ENCODE results near the gene MPI. TPM values are rescaled to one million over a fixed set of nuclear protein-coding genes. Genes with fewer than 3 reads are reported as not detected.

Gene MPI
- total and polyA plus RNA-seq, 2 donors (not counting 1 experiment from before 2014, with no cell fraction given): 50.7 to 65.0 TPM

DNA sequence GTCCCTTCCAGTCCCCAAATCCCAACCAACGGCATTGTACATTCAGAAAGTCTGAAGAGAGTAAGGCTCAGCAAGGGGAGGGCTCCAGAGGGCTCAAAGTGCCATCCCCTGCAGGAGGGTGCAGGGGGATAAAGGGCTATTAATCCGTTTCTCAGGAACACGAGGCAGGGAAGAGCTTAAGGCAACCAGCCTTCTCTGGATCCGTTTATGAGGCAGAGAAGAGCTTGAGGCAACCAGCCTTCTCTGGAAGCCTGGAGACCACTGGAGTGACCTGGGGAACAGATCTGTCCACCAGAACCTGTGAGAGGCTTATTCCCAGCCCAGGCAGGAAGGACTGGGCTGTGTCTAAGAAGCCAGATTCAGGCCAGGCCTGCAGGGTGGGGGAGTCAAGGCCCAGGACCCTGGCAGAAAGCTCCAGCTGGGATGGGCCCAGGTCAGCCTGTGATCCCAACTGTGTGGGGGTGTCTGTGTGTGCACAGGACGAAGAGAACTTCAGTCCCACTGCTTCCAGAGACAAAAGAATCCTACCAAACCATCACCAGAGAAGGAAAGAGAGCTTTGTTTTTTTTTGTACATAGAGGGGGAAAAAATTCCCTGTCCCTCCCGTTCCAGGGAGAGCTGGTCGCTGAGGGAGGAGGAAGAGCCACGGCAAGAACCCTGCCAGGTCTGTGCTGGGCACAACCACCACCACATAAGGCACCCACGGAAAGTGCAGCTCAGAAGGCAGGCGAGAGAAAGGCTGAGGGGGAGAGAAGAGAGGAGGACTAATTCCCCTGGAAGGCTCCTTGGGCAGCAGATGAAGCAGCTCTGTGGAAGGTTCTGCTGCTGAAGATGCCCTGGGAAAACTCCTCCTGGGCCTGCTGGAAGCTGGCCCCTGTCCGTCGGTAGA is 45.3 kb upstream of the MPI start:
- no peak overlapping the region for H2AFZ ChIP-seq (ENCODE audit: low read length)
- H3K79me2 ChIP-seq (ENCODE audit: control insufficient read depth, insufficient read depth, low read length): no peaks in the 10 kb centered on the region
- no peaks in the 10 kb centered on the region for H4K20me1 ChIP-seq (ENCODE audit: control insufficient read depth, extremely low read depth, insufficient read depth, low read length)
- no peak for DNase-seq (ENCODE audit: low read depth in 2 of 2)
- TF ChIP-seq EZH2 (IDR thresholded peaks at IDR 0.05; ENCODE audit: low read length, missing control alignments): no peak
- TF ChIP-seq, protein P1, sequence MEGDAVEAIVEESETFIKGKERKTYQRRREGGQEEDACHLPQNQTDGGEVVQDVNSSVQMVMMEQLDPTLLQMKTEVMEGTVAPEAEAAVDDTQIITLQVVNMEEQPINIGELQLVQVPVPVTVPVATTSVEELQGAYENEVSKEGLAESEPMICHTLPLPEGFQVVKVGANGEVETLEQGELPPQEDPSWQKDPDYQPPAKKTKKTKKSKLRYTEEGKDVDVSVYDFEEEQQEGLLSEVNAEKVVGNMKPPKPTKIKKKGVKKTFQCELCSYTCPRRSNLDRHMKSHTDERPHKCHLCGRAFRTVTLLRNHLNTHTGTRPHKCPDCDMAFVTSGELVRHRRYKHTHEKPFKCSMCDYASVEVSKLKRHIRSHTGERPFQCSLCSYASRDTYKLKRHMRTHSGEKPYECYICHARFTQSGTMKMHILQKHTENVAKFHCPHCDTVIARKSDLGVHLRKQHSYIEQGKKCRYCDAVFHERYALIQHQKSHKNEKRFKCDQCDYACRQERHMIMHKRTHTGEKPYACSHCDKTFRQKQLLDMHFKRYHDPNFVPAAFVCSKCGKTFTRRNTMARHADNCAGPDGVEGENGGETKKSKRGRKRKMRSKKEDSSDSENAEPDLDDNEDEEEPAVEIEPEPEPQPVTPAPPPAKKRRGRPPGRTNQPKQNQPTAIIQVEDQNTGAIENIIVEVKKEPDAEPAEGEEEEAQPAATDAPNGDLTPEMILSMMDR (conservative IDR thresholded peaks at IDR 0.05 in 1 of 2, IDR thresholded peaks at IDR 0.05 in 1 of 2; ENCODE audit: low read depth in 1 of 2, low read length in 2 of 2): no peak
- H3K4me1 ChIP-seq (ENCODE audit: control insufficient read depth, extremely low read depth, insufficient read depth, low read length): peaks cover 7% of the 10 kb centered on the region
- H3K4me2 ChIP-seq (ENCODE audit: extremely low read depth, insufficient read depth, low read length): no peak overlapping the region
- H3K27ac ChIP-seq (ENCODE audit: insufficient read depth, low read length): no peak overlapping the region
- H3K27me3 ChIP-seq (ENCODE audit: control insufficient read depth, insufficient read depth, low read length): no peaks in the 10 kb centered on the region
- no peaks in the 10 kb centered on the region for H3K9me3 ChIP-seq (ENCODE audit: control insufficient read depth, insufficient read depth, low read depth, low read length)
- no peak overlapping the region for H3K9ac ChIP-seq (ENCODE audit: insufficient read depth, low read length)
- H3K4me3 ChIP-seq (replicated peaks in 1 of 4; ENCODE audit: control extremely low read depth in 1 of 4, insufficient read depth in 1 of 4, low read depth in 3 of 4, low read length in 4 of 4): no peak overlapping the region
- peaks cover 9% of the 10 kb centered on the region for H3K36me3 ChIP-seq (ENCODE audit: control insufficient read depth, insufficient read depth, low read length)

DNA sequence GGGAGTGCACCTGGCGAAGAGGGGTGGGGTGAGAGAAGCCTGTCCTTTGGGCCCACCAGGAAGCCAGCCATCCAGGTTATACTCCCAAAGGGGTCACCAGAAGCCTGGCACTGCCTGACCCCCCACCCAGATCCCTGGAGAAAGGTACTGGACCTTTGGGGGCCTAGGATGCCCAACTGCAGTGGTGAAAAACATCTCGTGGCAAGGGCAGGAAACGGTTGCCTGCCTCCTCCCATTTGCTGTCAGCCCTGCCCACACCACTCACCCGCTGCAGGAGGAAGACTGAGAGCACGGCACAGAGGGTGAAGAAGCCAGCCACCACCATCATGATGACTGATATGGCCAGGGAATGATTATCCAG is 44.7 kb upstream of the MPI start:
- no peak overlapping the region for H3K4me2 ChIP-seq (ENCODE audit: extremely low read depth, insufficient read depth, low read length)
- no peaks in the 10 kb centered on the region for H3K9me3 ChIP-seq (ENCODE audit: control insufficient read depth, insufficient read depth, low read depth, low read length)
- H3K27ac ChIP-seq (ENCODE audit: insufficient read depth, low read length): no peak overlapping the region
- peaks cover 7% of the 10 kb centered on the region for H3K4me1 ChIP-seq (ENCODE audit: control insufficient read depth, extremely low read depth, insufficient read depth, low read length)
- no peak for DNase-seq (ENCODE audit: low read depth in 2 of 2)
- H3K36me3 ChIP-seq (ENCODE audit: control insufficient read depth, insufficient read depth, low read length): peaks cover 9% of the 10 kb centered on the region
- no peak overlapping the region for H3K9ac ChIP-seq (ENCODE audit: insufficient read depth, low read length)
- no peak overlapping the region for H3K4me3 ChIP-seq (replicated peaks in 1 of 4; ENCODE audit: control extremely low read depth in 1 of 4, insufficient read depth in 1 of 4, low read depth in 3 of 4, low read length in 4 of 4)
- H2AFZ ChIP-seq (ENCODE audit: low read length): no peak overlapping the region
- no peaks in the 10 kb centered on the region for H4K20me1 ChIP-seq (ENCODE audit: control insufficient read depth, extremely low read depth, insufficient read depth, low read length)
- H3K79me2 ChIP-seq (ENCODE audit: control insufficient read depth, insufficient read depth, low read length): no peaks in the 10 kb centered on the region
- TF ChIP-seq, protein P1 (conservative IDR thresholded peaks at IDR 0.05 in 1 of 2, IDR thresholded peaks at IDR 0.05 in 1 of 2; ENCODE audit: low read depth in 1 of 2, low read length in 2 of 2): no peak
- TF ChIP-seq EZH2 (IDR thresholded peaks at IDR 0.05; ENCODE audit: low read length, missing control alignments): no peak
- H3K27me3 ChIP-seq (ENCODE audit: control insufficient read depth, insufficient read depth, low read length): no peaks in the 10 kb centered on the region

DNA sequence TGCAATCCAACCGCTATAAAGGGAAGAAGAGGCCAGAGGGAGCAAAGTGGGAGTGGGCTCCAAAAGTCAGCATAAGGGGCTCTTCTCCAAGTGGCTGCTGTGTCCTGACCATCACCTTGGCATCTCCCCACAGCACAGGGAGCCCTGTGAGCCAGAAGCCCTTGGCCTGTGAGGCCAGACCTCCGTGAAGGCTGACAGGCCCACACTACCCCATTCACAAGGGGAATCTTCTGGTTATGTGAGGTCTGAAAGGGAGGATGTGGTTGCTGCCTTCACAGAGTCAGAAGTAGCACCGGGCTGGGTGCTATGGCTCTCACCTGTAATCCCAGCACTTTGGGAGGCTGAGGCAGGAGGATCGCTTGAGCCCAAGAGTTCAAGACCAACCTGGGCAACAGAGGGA is 44.3 kb upstream of the MPI start:
- H3K79me2 ChIP-seq (ENCODE audit: control insufficient read depth, insufficient read depth, low read length): no peaks in the 10 kb centered on the region
- H3K27me3 ChIP-seq (ENCODE audit: control insufficient read depth, insufficient read depth, low read length): no peaks in the 10 kb centered on the region
- peaks cover 9% of the 10 kb centered on the region for H3K36me3 ChIP-seq (ENCODE audit: control insufficient read depth, insufficient read depth, low read length)
- no peak overlapping the region for H3K9ac ChIP-seq (ENCODE audit: insufficient read depth, low read length)
- no peak overlapping the region for H3K4me2 ChIP-seq (ENCODE audit: extremely low read depth, insufficient read depth, low read length)
- no peak for DNase-seq (ENCODE audit: low read depth in 2 of 2)
- H3K27ac ChIP-seq (ENCODE audit: insufficient read depth, low read length): no peak overlapping the region
- H3K4me3 ChIP-seq (replicated peaks in 1 of 4; ENCODE audit: control extremely low read depth in 1 of 4, insufficient read depth in 1 of 4, low read depth in 3 of 4, low read length in 4 of 4): no peak overlapping the region
- H2AFZ ChIP-seq (ENCODE audit: low read length): no peak overlapping the region
- H4K20me1 ChIP-seq (ENCODE audit: control insufficient read depth, extremely low read depth, insufficient read depth, low read length): no peaks in the 10 kb centered on the region
- TF ChIP-seq, protein P1 (conservative IDR thresholded peaks at IDR 0.05 in 1 of 2, IDR thresholded peaks at IDR 0.05 in 1 of 2; ENCODE audit: low read depth in 1 of 2, low read length in 2 of 2): no peak
- TF ChIP-seq EZH2 (IDR thresholded peaks at IDR 0.05; ENCODE audit: low read length, missing control alignments): no peak
- H3K9me3 ChIP-seq (ENCODE audit: control insufficient read depth, insufficient read depth, low read depth, low read length): no peaks in the 10 kb centered on the region
- peaks cover 7% of the 10 kb centered on the region for H3K4me1 ChIP-seq (ENCODE audit: control insufficient read depth, extremely low read depth, insufficient read depth, low read length)
